Lung (tissue), 12 donors: ENCODE data around the gene ZSCAN16. TPM values are rescaled to one million over a fixed set of nuclear protein-coding genes. Genes with fewer than 3 reads are reported as not detected.

Experiments
- ATAC-seq: fragments of 200-7000 bp; cut with Tn5 transposase; one replicate; pipeline ENCODE4 v1.9.1; 2020; ENCODE audit warnings: moderate number of reproducible peaks; ENCODE audit not compliant: insufficient read depth, low FRiP score
- DNase-seq, 3 donors: peaks; one replicate each; pipeline ENCODE4 v3.0.0-alpha.2; 2013 to 2017
- H3K27ac ChIP-seq, 2 donors: one replicate each; pipeline ENCODE4 v1.5.1; 2013; ENCODE audit warnings: mild to moderate bottlenecking in 2 of 2, moderate library complexity in 2 of 2, control low read depth in 1 of 2, inconsistent platforms in 1 of 2, low read depth in 1 of 2, low read length in 1 of 2
- H3K27me3 ChIP-seq, 3 donors: one replicate each; pipeline ENCODE4 v1.5.1; 2013; ENCODE audit warnings: low read length in 2 of 3; ENCODE audit not compliant: control insufficient read depth in 3 of 3, insufficient read depth in 3 of 3
- H3K36me3 ChIP-seq, 4 donors: one replicate each; pipeline ENCODE4 v1.5.1; 2013; ENCODE audit warnings: low read length in 4 of 4, mild to moderate bottlenecking in 1 of 4, moderate library complexity in 1 of 4; ENCODE audit not compliant: control insufficient read depth in 4 of 4, insufficient read depth in 4 of 4
- H3K4me1 ChIP-seq, 5 donors: one replicate each; pipeline ENCODE4 v1.5.1; 2013; ENCODE audit warnings: low read length in 5 of 5, mild to moderate bottlenecking in 2 of 5, moderate library complexity in 1 of 5; ENCODE audit not compliant: control insufficient read depth in 5 of 5, insufficient read depth in 5 of 5
- H3K4me3 ChIP-seq: one replicate; pipeline ENCODE4 v1.5.1; 2013; ENCODE audit warnings: mild to moderate bottlenecking, control low read depth, moderate library complexity
- H3K9ac ChIP-seq, 2 donors: one replicate each; pipeline ENCODE4 v1.5.1; 2013; ENCODE audit warnings: low read length in 2 of 2, control low read depth in 1 of 2; ENCODE audit not compliant: insufficient read depth in 1 of 2
- H3K9me3 ChIP-seq, 4 donors: one replicate each; pipeline ENCODE4 v1.5.1; 2013; ENCODE audit warnings: low read length in 3 of 4, mild to moderate bottlenecking in 1 of 4, moderate library complexity in 1 of 4; ENCODE audit not compliant: control insufficient read depth in 4 of 4, insufficient read depth in 3 of 4
- WGBS, 2 donors: extraction: QIAGEN DNeasy Blood & Tissue Kit; methylation state at CpG; one replicate each; pipeline ENCODE4 v1.1.7; 2013; 5-methylcytosine and 5-hydroxymethylcytosine counted together
- polyA plus RNA-seq, 2 donors: library from polyadenylated mRNA; stranded (reverse); fragments of 200-250 nt; gene quantifications; one replicate each; pipeline ENCODE4 v1.2.1, GENCODE V29; 2013
- total RNA-seq, 2 donors: library from RNA; depleted of rRNA in 1 of 2; stranded (reverse); fragments of >200 nt in 1 of 2; gene quantifications; one replicate each; pipeline ENCODE4 v1.2.1, GENCODE V29; 2014 to 2021
- TF ChIP-seq, protein P1 (sequence below): IDR thresholded peaks from 2 replicates; pipeline ENCODE4 v1.5.1; 2012; ENCODE audit warnings: mild to moderate bottlenecking; ENCODE audit errors: control extremely low read depth, extremely low read depth
- donor health status: control.
- donor health status: control.
- donor health status: Bipolar disorder and iron deficiency.
- donor health status: healthy.
- donor health status: DM: yes; HTN: yes; CAD: no.

ZSCAN16 gene
- total and polyA plus RNA-seq, 4 donors: 4.5 to 10.2 (median 6.1) TPM

DNA sequence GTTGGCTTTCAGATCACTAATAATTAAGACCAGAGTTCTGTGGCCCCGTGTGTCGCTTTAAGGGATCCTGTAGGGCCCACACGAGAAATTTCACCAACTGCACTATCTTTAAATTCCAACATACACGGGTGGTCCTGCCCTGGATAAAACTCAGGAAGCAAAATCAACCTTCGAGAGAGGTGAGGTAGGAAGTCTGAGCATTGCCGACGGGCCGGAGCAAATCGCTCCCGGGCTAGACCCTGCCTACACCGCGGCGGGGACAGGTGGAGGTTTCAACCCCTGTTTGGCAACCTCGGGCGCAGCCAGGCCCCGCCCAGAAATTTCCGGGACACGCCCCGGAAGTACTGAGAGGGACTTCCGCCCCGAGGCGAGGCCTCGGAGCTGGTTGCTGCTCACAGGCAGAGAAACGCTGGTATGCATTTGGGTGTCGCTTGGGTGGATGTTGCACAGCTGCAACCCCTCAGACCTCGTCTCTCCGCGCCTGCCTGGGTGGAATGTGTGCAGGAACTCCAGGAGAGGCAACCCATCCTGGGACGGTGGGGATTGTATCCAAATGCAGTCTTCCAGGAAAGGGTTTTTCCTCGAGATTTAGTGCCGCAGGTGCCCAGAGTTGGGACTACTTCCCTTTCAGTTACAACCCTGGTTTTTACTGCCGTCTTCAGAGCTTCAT lies 37.1 kb downstream of the ZSCAN16 start:
- 3 to 11% methylated on average over 32 of the region's 32 CpGs for WGBS, 2 donors
- ATAC-seq (peak; percentile 93), DNase-seq (peak; percentile 68 to 84 (median 75))
- no peaks in the 10 kb centered on the region for H3K27me3 ChIP-seq
- H3K36me3 ChIP-seq: peaks cover 0 to 9% (median 4%) of the 10 kb centered on the region in 4 donors
- peaks cover 0 to 5% (median 0%) of the 10 kb centered on the region in 5 donors for H3K4me1 ChIP-seq
- TF ChIP-seq, protein P1, sequence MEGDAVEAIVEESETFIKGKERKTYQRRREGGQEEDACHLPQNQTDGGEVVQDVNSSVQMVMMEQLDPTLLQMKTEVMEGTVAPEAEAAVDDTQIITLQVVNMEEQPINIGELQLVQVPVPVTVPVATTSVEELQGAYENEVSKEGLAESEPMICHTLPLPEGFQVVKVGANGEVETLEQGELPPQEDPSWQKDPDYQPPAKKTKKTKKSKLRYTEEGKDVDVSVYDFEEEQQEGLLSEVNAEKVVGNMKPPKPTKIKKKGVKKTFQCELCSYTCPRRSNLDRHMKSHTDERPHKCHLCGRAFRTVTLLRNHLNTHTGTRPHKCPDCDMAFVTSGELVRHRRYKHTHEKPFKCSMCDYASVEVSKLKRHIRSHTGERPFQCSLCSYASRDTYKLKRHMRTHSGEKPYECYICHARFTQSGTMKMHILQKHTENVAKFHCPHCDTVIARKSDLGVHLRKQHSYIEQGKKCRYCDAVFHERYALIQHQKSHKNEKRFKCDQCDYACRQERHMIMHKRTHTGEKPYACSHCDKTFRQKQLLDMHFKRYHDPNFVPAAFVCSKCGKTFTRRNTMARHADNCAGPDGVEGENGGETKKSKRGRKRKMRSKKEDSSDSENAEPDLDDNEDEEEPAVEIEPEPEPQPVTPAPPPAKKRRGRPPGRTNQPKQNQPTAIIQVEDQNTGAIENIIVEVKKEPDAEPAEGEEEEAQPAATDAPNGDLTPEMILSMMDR: no peak
- no peak overlapping the region for H3K27ac ChIP-seq
- H3K9me3 ChIP-seq: peaks cover 0 to 5% (median 0%) of the 10 kb centered on the region in 4 donors
- H3K9ac ChIP-seq: no peak overlapping the region
- peak overlapping the region; percentile 51 for H3K4me3 ChIP-seq

DNA sequence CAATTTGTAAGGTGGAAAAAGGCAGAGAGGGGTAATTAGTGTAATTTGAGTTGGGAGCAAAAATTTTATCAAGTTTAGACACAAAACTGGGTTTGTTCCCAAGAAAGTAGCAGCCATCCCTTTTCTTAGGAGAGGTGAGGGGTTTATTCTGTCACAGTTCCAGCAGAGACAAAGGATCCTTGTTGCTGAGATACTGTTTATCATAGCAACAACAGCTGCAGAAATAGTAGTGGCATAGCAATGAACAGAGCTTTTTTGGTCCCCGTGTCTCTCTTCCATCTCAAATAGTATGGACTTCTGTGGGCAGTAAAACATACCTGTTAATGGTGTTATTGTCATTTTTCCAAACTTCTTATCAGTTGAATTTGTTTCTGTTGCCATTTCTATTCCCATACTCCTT lies 41.2 kb downstream of the ZSCAN16 start:
- H3K27me3 ChIP-seq: no peaks in the 10 kb centered on the region
- DNase-seq (no peak), ATAC-seq (no peak)
- H3K9ac ChIP-seq: no peak overlapping the region
- peaks cover 0 to 5% (median 0%) of the 10 kb centered on the region in 5 donors for H3K4me1 ChIP-seq
- H3K9me3 ChIP-seq: peaks cover 0 to 5% (median 0%) of the 10 kb centered on the region in 4 donors
- WGBS, 2 donors: 75 to 97% methylated on average over 1 of the region's 1 CpG
- peaks cover 0 to 6% (median 0%) of the 10 kb centered on the region in 4 donors for H3K36me3 ChIP-seq
- H3K4me3 ChIP-seq: no peak overlapping the region
- TF ChIP-seq, protein P1: no peak
- H3K27ac ChIP-seq: no peak overlapping the region

DNA sequence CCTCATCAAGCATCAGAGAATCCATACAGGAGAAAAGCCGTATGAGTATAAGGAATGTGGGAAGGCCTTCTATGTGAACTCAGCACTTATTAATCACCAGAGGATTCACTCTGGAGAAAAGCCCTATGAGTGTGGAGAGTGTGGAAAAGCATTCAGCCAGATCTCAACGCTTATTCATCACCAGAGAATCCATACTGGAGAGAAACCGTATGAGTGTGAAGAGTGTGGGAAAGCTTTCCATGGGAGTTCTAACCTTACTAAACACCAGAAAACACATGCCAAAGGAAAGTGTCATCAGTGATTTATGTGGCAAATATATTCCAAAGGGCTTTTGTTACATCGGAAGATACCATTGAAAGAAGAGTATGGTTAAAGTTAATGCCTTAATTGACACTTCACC lies 42.7 kb downstream of the ZSCAN16 start:
- peaks cover 0 to 6% (median 0%) of the 10 kb centered on the region in 4 donors for H3K36me3 ChIP-seq
- peaks cover 0 to 3% (median 0%) of the 10 kb centered on the region in 5 donors for H3K4me1 ChIP-seq
- H3K9ac ChIP-seq: no peak overlapping the region
- TF ChIP-seq, protein P1: no peak
- ATAC-seq (no peak), DNase-seq (no peak)
- H3K4me3 ChIP-seq: no peak overlapping the region
- no peaks in the 10 kb centered on the region for H3K27me3 ChIP-seq
- H3K9me3 ChIP-seq: peaks cover 0 to 2% (median under 1%) of the 10 kb centered on the region in 4 donors
- 85 to 93% methylated on average over 4 of the region's 4 CpGs for WGBS, 2 donors
- no peak overlapping the region for H3K27ac ChIP-seq
